ENCODE results near the gene TDRD1.

TDRD1 gene

GRCh38 chr10:114271075-114271778 lies 92.1 kb downstream of the TDRD1 start:
- DNase-seq (ENCODE audit: low spot score), result no peak

DNA sequence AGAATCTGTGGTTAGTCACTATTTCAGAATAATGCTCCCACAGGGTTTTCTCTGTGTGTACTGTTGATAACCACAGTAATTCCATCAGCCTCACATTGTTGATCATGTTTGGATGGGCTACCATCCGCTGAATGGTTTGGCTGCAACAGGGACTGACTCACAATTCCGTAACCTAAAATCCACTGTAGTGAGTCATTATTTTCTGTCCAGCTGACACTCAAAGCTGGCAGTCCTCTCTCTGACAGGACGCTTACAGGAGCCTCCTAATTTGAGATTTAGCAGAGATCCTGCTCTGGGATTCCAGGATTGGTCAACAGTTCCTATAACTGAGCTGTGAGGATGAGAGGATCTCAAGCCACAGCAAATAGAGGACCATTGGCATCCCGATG lies 92.6 kb downstream of the TDRD1 start:
- DNase-seq (ENCODE audit: low spot score), result no peak

GRCh38 chr10:114272696-114273095 lies 93.5 kb downstream of the TDRD1 start:
- no peak for DNase-seq (ENCODE audit: low spot score)

DNA sequence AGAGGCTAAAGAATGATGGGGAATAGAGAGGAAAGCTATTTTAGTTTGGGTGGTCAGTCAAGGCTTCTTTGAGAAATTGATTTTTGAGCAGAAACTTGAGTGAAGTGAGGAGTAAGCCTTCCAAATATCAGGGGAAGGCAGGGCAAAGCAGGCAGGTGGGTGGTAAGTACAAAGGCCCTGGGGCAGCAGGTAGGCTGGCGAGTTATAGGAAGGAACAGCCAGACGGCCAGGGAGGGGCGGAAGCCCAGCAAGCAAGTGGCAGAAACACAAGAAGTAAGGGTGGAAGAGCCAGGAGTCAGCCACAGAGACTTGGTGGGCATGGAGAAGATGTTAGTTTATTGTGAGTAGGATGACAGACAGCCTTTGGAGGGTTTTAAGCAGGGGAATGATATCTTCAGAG lies 94.8 kb downstream of the TDRD1 start:
- DNase-seq (ENCODE audit: low spot score), result no peak

DNA sequence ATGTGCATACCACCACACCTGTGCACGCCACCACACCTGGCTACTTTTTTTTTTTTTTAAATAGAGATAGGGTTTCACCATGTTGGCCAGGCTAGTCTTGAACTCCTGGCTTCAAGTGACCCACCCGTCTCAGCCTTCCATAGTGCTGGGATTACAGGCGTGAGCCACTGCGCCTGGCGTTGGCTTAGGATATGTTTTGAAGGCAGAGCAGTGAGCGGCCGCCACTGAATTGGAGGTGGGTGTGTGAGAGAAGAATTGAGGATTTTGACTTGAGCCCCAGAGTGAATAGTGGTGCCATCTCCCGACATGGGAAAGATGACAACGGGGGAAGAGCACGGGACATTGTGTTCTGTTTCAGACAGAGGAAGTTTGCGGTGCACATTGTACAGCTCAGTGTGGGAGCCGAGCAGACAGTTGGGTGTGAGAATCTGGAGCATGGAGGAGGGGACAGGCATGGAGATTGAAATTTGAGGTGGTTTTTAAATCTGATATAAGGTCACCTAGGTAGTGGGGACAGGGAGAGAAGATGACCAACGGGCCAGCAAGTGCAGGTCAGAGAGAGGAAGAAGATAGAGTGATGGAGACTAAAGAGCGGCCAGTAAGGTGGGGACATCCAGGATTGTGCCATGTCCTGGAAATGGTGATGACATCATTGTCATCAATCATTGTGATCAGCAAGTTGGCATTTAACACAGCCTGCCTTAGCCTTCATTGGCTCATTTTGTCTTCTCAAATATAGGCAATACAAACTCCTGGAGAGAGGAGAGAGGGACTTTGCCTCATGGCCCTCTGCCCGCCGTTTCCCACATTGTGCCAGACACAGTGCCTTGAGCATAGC lies 95.7 kb downstream of the TDRD1 start:
- DNase-seq (ENCODE audit: low spot score), result no peak

DNA sequence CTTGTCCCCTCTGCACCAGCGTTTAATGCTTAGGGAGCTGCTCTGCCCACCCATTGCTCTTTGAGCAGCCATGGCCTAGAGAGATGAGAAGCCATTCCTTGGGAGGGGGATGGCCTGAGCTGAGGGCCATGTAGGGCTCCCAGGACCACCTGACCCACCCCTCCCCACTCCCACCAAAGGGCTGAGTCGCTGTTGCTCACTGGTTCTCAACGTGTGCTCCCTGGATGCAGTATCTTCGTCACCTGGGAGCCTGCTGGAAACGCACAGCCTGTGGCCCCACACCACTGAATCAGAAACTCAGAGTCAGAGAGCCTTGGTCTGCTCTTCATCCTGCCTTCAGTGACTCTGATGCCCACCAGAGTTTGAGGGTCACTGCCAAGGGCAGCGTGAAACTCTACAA lies 96.9 kb downstream of the TDRD1 start:
- no peak for DNase-seq (ENCODE audit: low spot score)

DNA sequence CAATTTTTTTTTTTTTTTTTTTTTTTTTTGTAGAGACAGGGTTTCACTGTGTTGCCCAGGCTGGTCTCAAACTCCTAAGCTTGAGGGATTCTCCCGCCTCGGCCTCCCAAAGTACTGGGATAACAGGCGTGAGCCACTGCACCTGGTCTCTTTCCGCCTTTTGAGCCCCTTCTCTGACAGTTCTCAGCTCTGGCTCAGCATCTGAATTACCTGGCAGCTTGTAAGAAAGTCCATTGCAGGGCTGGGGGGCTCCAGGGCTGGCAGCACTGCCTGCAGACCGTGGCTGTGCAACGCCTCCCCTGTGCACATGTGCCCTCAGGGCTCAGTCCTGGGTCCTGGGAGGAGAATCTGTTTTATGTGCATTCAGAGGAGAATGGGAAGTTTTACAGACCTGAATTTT lies 97.5 kb downstream of the TDRD1 start:
- no peak for DNase-seq (ENCODE audit: low spot score)

DNA sequence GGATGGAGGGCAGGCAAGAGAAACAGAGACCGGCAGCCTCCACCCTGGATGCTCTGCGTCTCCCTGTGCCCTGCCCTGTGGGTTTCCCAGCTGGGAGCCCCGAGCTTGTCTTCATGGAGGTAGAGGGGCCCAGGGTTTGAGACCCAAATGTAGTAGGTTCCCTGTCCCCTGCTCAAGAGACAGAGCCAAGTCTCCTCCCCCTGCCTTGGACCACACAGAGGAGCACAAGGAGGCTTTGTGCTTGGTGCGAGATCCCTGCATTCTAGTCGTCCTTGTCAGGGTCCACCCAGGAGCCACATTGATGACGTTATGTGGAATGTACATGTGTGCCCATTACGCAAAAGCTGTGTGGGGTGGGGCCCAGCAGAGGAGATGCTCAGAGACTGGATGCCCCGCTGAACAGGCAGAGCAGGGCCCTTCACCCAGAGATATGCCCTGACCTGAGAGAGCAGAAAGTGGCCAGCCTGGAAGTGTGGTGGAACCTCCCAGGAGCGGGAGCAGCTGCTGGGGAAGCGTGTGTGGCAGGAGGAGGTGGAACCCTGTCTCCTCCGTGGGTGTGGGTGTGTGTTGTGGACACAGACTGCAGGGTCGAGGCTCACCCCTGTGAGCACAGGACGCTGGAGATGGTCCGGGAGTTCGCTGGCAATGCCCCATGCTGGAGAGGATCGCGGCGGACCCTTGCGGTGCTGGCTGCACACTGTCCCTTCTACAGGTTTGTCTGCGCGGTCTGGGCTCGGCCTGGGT lies 99.2 kb downstream of the TDRD1 start:
- DNase-seq (ENCODE audit: low spot score), result no peak

- no peak for DNase-seq (ENCODE audit: low spot score)
Measured at GRCh38 chr10:114278884-114279191, 99.7 kb downstream of the TDRD1 start.

- no peak for DNase-seq (ENCODE audit: low spot score)
Measured at GRCh38 chr10:114279289-114279688, 100.1 kb downstream of the TDRD1 start.

- DNase-seq (ENCODE audit: low spot score), result no peak
Measured at GRCh38 chr10:114279901-114280644, 100.9 kb downstream of the TDRD1 start.

DNA sequence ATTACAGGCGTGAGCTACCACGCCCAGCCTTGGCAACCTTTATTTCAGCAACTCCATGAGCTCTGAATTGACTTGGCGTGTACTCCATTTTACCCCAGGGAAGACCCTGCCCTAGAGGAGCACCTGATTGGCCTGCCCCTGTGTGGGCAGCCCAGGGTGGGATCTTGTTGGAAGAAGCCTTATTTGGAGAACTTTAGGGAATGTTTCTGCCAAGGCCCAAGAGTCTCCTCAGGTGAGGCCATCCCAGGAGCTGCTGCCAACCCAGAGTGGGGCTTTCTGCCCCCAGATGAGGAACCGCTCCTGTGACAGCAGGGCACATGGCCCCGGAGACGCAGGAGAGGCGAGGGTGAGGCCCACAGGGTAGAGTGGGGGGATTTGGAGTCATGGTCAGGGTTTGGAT lies 101.9 kb downstream of the TDRD1 start:
- no peak for DNase-seq (ENCODE audit: low spot score)

DNA sequence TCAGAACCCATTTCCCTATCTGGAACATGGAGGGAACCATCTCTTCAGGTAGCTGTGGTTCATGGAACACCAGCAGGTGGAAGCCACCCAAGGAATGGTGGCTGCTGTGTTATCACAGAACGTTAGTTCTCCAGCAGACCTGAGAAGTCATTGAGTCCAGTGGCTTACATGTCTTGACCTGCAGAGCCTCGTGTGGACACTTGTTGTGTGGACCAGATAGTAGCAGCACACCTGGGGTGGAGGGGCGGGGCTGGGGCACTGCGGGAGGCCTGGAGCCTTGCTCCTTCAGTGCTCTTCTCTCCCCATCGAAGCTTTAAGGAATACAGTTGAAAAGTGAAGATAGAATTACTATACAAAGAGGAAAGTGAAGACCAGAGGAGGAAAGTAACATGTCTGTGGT lies 102.3 kb downstream of the TDRD1 start:
- no peak for DNase-seq (ENCODE audit: low spot score)
